GM12875 (cell line): Measurements from ENCODE around the gene OXTR.
A peak's percentile ranks its signal among the peaks of the same experiment; 100 is the strongest.

Experiments
- H3K4me3 ChIP-seq: one replicate; pipeline ENCODE4 v1.5.1; 2011; ENCODE audit warnings: low read depth, low read length, control low read depth
- CTCF ChIP-seq: IDR thresholded peaks from 2 replicates; pipeline ENCODE4 v1.5.1; 2011; ENCODE audit warnings: low read depth, mild to moderate bottlenecking, control low read depth, inconsistent platforms, low read length, moderate library complexity, borderline replicate concordance; ENCODE audit not compliant: insufficient read depth

Gene OXTR

GRCh38 chr3:8756671-8757070 is 12.7 kb downstream of the OXTR start:
- TF ChIP-seq CTCF, result no peak
- no peak overlapping the region for H3K4me3 ChIP-seq

GRCh38 chr3:8755564-8756237 is 13.7 kb downstream of the OXTR start:
- no peak overlapping the region for H3K4me3 ChIP-seq

GRCh38 chr3:8755097-8755496 is 14.3 kb downstream of the OXTR start:
- no peak for TF ChIP-seq CTCF

More at GRCh38 chr3:8755564-8756237, 13.7 kb downstream of the OXTR start:
- TF ChIP-seq CTCF, result peak; percentile 26; the same call in 1 of the 2 replicates

GRCh38 chr3:8752832-8753231 is 16.6 kb downstream of the OXTR start:
- no peak for TF ChIP-seq CTCF
- no peak overlapping the region for H3K4me3 ChIP-seq

More at GRCh38 chr3:8755097-8755496, 14.3 kb downstream of the OXTR start:
- no peak overlapping the region for H3K4me3 ChIP-seq

- no peak for TF ChIP-seq CTCF
Observed at GRCh38 chr3:8749316-8749715, 20.1 kb downstream of the OXTR start.

GRCh38 chr3:8746780-8747345 is 22.6 kb downstream of the OXTR start:
- no peak for TF ChIP-seq CTCF
- H3K4me3 ChIP-seq, result no peak overlapping the region

More at GRCh38 chr3:8749316-8749715, 20.1 kb downstream of the OXTR start:
- H3K4me3 ChIP-seq, result no peak overlapping the region
